ENCODE results near the gene PELI2. TPM values are rescaled to one million over a fixed set of nuclear protein-coding genes. Genes with fewer than 3 reads are reported as not detected.

The PELI2 gene
- total and polyA plus RNA-seq, 3 donors from 2014 or later, result 14.5 to 32.5 (median 27.6) TPM

GRCh38 chr14:56274556-56274955 is 156.3 kb downstream of the PELI2 start:
- WGBS, 2 donors, result 50 to 67% methylated on average over 1 of the region's 1 CpG
- Histone ChIP-seq H3K9me3 (no peaks in the 10 kb centered on the region), H3K4me1 (no peaks in the 10 kb centered on the region), H3K27me3 (no peaks in the 10 kb centered on the region), H3K36me3 (ENCODE audit: low read depth, missing control alignments) (no peaks in the 10 kb centered on the region), H3K4me3 (no peak overlapping the region), H3K27ac (no peak overlapping the region)
- TF ChIP-seq POLR2A (IDR thresholded peaks at IDR 0.05), result no peak
- TF ChIP-seq, protein P1, sequence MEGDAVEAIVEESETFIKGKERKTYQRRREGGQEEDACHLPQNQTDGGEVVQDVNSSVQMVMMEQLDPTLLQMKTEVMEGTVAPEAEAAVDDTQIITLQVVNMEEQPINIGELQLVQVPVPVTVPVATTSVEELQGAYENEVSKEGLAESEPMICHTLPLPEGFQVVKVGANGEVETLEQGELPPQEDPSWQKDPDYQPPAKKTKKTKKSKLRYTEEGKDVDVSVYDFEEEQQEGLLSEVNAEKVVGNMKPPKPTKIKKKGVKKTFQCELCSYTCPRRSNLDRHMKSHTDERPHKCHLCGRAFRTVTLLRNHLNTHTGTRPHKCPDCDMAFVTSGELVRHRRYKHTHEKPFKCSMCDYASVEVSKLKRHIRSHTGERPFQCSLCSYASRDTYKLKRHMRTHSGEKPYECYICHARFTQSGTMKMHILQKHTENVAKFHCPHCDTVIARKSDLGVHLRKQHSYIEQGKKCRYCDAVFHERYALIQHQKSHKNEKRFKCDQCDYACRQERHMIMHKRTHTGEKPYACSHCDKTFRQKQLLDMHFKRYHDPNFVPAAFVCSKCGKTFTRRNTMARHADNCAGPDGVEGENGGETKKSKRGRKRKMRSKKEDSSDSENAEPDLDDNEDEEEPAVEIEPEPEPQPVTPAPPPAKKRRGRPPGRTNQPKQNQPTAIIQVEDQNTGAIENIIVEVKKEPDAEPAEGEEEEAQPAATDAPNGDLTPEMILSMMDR (IDR thresholded peaks at IDR 0.05), result no peak
- DNase-seq, result no peak
- intact Hi-C loops (cut with DNase I; ENCODE audit: low total_unique reads), result no loop called here

DNA sequence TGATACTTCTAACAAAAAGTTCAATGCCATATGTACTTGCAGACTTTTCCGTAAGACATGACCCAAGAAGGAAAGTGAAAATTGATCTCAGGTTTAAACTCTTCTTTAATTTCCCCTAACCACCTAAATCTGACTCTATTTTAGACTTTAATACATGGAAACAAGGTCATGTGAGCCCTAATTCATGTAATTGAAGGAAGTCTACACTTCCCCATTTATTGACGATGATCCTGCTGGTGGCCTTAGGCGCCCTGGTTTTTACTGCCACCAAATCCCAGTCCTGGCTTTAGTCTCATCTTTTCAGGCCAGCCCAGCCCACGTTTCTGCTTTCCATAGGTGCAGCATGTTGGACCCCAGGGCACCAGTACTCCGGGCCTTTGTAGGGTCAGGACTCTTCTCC is 157.9 kb downstream of the PELI2 start:
- intact Hi-C loops (cut with DNase I; ENCODE audit: low total_unique reads), result no loop called here
- H3K36me3 ChIP-seq (ENCODE audit: low read depth, missing control alignments), result no peaks in the 10 kb centered on the region
- WGBS, 2 donors, result 87 to 98% methylated on average over 5 of the region's 5 CpGs
- DNase-seq, result no peak
- H3K9me3 ChIP-seq, result no peaks in the 10 kb centered on the region
- H3K27me3 ChIP-seq, result no peaks in the 10 kb centered on the region
- H3K4me1 ChIP-seq, result no peaks in the 10 kb centered on the region
- no peak overlapping the region for H3K27ac ChIP-seq
- H3K4me3 ChIP-seq, result no peak overlapping the region
- TF ChIP-seq, protein P1 (IDR thresholded peaks at IDR 0.05), result no peak

DNA sequence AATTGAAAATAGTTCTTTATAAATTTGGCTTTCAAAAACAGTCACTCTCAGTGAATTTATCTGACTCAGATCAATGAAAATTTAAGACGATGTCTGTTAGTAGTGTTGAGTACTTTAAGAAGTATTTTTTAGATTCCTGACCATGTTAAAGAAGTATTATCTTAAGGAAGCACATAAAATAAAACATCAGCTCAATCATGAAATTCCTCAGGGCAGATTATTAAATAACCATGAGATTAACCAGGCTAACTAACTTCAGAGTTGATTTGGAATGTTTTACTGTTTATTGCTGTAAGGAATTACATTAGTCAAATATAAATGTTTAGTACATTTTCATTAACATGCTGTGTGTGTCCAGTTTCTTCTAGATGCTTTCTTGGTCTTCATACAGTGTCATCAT is 160.2 kb downstream of the PELI2 start:
- H3K4me3 ChIP-seq, result no peak overlapping the region
- intact Hi-C loops (cut with DNase I; ENCODE audit: low total_unique reads), result no loop called here
- no peaks in the 10 kb centered on the region for H3K9me3 ChIP-seq
- 81 to 89% methylated on average over 1 of the region's 1 CpG for WGBS, 2 donors
- no peak for DNase-seq
- TF ChIP-seq, protein P1 (IDR thresholded peaks at IDR 0.05), result no peak
- no peak for TF ChIP-seq POLR2A (IDR thresholded peaks at IDR 0.05)
- H3K27ac ChIP-seq, result no peak overlapping the region
- H3K4me1 ChIP-seq, result no peaks in the 10 kb centered on the region
- no peaks in the 10 kb centered on the region for H3K27me3 ChIP-seq
- no peaks in the 10 kb centered on the region for H3K36me3 ChIP-seq (ENCODE audit: low read depth, missing control alignments)

- no peaks in the 10 kb centered on the region for H3K4me1 ChIP-seq
- no peaks in the 10 kb centered on the region for H3K27me3 ChIP-seq
- H3K27ac ChIP-seq, result no peak overlapping the region
- 96 to 97% methylated on average over 2 of the region's 2 CpGs for WGBS, 2 donors
- DNase-seq, result no peak
- no peak overlapping the region for H3K4me3 ChIP-seq
- TF ChIP-seq POLR2A (IDR thresholded peaks at IDR 0.05), result no peak
- TF ChIP-seq, protein P1 (IDR thresholded peaks at IDR 0.05), result no peak
- intact Hi-C loops (cut with DNase I; ENCODE audit: low total_unique reads), result no loop called here
- no peaks in the 10 kb centered on the region for H3K36me3 ChIP-seq (ENCODE audit: low read depth, missing control alignments)
- no peaks in the 10 kb centered on the region for H3K9me3 ChIP-seq
Observed at GRCh38 chr14:56280843-56281242, 162.6 kb downstream of the PELI2 start.

DNA sequence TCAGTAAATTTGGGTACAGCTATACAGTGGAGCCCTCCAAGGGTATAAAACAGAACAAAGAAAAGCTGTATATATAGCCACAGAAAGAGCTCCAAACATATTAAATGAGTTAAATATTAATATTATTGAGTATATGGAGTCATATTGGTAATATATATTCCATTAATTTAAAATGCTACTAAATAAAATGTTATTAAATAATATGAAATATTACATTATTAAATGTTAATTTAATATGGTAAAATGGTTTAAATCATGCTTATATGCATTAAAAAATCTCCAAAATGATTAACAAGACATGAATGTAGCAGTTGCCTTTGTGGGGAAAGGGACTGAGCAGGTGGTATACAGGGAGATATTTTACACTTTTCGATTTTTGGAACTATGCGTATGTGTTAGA is 164.0 kb downstream of the PELI2 start:
- DNase-seq, result no peak
- TF ChIP-seq POLR2A (IDR thresholded peaks at IDR 0.05), result no peak
- TF ChIP-seq, protein P1 (IDR thresholded peaks at IDR 0.05), result no peak
- no peak overlapping the region for H3K27ac ChIP-seq
- H3K36me3 ChIP-seq (ENCODE audit: low read depth, missing control alignments), result no peaks in the 10 kb centered on the region
- no peaks in the 10 kb centered on the region for H3K4me1 ChIP-seq
- no peak overlapping the region for H3K4me3 ChIP-seq
- intact Hi-C loops (cut with DNase I; ENCODE audit: low total_unique reads), result no loop called here
- WGBS, 2 donors, result 96 to 99% methylated on average over 2 of the region's 2 CpGs
- no peaks in the 10 kb centered on the region for H3K27me3 ChIP-seq
- H3K9me3 ChIP-seq, result no peaks in the 10 kb centered on the region

All from testis (tissue), 3 donors.